PC-3 (cell line): Measurements from ENCODE around the gene RNASEH1.

ENCODE experiments used
- CTCF ChIP-seq: fragments of 300-600 bp; sonication (generic); conservative IDR thresholded peaks from 2 replicates; pipeline ENCODE4 v1.5.1; 2017; ENCODE audit warnings: antibody characterized with exemption, low read depth, mild to moderate bottlenecking, low read length
- EZH2 ChIP-seq: fragments of 300-600 bp; sonication (generic); IDR thresholded peaks from one replicate; pipeline ENCODE4 v1.6.1; 2017; ENCODE audit warnings: antibody characterized with exemption, mild to moderate bottlenecking, low read length; ENCODE audit not compliant: unreplicated experiment

GRCh38 chr2:3520591-3520990 is 37.5 kb downstream of the RNASEH1 start:
- TF ChIP-seq CTCF = no peak
- TF ChIP-seq EZH2 = no peak
